WTC11 (cell line): Measurements from ENCODE around the gene ZCCHC4. TPM values are rescaled to one million over a fixed set of nuclear protein-coding genes. Genes with fewer than 3 reads are reported as not detected.

Source experiments
- ATAC-seq: fragments of 200-7000 bp; cut with Tn5 transposase; 2 replicates; pipeline ENCODE4 v1.10.0; 2021; ENCODE audit warnings: mild to moderate bottlenecking, moderate library complexity
- CTCF ChIA-PET: fragments of 300-600 bp; sonication (Branson Sonifier 250); formaldehyde crosslinking; loops from one replicate; lab custom pipeline; 2021; ENCODE audit warnings: antibody characterized with exemption; lab: Charles Lee
- POLR2A ChIA-PET: fragments of 350-600 bp; sonication (Branson Sonifier 250); formaldehyde crosslinking; loops from one replicate; lab custom pipeline; 2021; ENCODE audit warnings: antibody characterized with exemption; lab: Charles Lee
- DNase-seq: peaks from one replicate; pipeline ENCODE4 v3.0.0; 2021; ENCODE audit warnings: low spot score
- H3K27ac Mint-ChIP-seq: 2 replicates; pipeline ENCODE4 v1.8.0; 2021; ENCODE audit warnings: mixed read lengths
- H3K27me3 Mint-ChIP-seq: 2 replicates; pipeline ENCODE4 v1.8.0; 2021; ENCODE audit warnings: low read depth, mild to moderate bottlenecking, moderate library complexity, mixed read lengths
- H3K36me3 Mint-ChIP-seq: 2 replicates; pipeline ENCODE4 v1.8.0; 2021; ENCODE audit warnings: mixed read lengths
- H3K4me1 Mint-ChIP-seq: 2 replicates; pipeline ENCODE4 v1.8.0; 2022; ENCODE audit warnings: mixed read lengths
- H3K4me3 Mint-ChIP-seq: 2 replicates; pipeline ENCODE4 v1.8.0; 2021; ENCODE audit warnings: mild to moderate bottlenecking, moderate library complexity, mixed read lengths
- H3K9me3 Mint-ChIP-seq: 2 replicates; pipeline ENCODE4 v1.8.0; 2021; ENCODE audit warnings: mixed read lengths
- ATF1 ChIP-seq: sonication (generic); formaldehyde crosslinking; IDR thresholded peaks from 2 replicates; pipeline ENCODE4 v1.8.1; 2023; ENCODE audit warnings: mild to moderate bottlenecking, moderate library complexity, missing genetic modification reagents
- ESRRA ChIP-seq: sonication (generic); formaldehyde crosslinking; IDR thresholded peaks from 2 replicates; pipeline ENCODE4 v1.8.1; 2022; ENCODE audit warnings: mild to moderate bottlenecking, missing genetic modification reagents, borderline replicate concordance
- ETV6 ChIP-seq: sonication (generic); formaldehyde crosslinking; IDR thresholded peaks from 2 replicates; pipeline ENCODE4 v1.8.1; 2022; ENCODE audit warnings: mild to moderate bottlenecking, missing genetic modification reagents
- FOXP1 ChIP-seq: sonication (generic); formaldehyde crosslinking; IDR thresholded peaks from 2 replicates; pipeline ENCODE4 v1.8.0; 2022; ENCODE audit warnings: missing genetic modification reagents, mild to moderate bottlenecking, moderate library complexity, borderline replicate concordance
- JAZF1 ChIP-seq: fragments of 250-450 bp; sonication (Bioruptor Pico); IDR thresholded peaks from 2 replicates; pipeline ENCODE4 v1.9.0; 2021; ENCODE audit warnings: moderate library complexity, mild to moderate bottlenecking, inconsistent platforms
- KAT7 ChIP-seq: sonication (generic); formaldehyde crosslinking; IDR thresholded peaks from 2 replicates; pipeline ENCODE4 v1.8.1; 2023; ENCODE audit warnings: missing genetic modification reagents, mild to moderate bottlenecking, borderline replicate concordance
- NFYB ChIP-seq: sonication (generic); formaldehyde crosslinking; conservative IDR thresholded peaks from 2 replicates; pipeline ENCODE4 v1.8.0; 2022; ENCODE audit warnings: low read depth, missing genetic modification reagents
- SMAD3 ChIP-seq: sonication (generic); formaldehyde crosslinking; IDR thresholded peaks from 2 replicates; pipeline ENCODE4 v1.8.0; 2022; ENCODE audit warnings: missing genetic modification reagents, mild to moderate bottlenecking, borderline replicate concordance
- SOX15 ChIP-seq: fragments of 250-450 bp; sonication (Bioruptor Pico); IDR thresholded peaks from 2 replicates; pipeline ENCODE4 v1.9.0; 2021; ENCODE audit warnings: mild to moderate bottlenecking
- TCF7 ChIP-seq: sonication (generic); formaldehyde crosslinking; IDR thresholded peaks from 2 replicates; pipeline ENCODE4 v1.8.0; 2022; ENCODE audit warnings: mild to moderate bottlenecking, low read depth, missing genetic modification reagents, moderate library complexity
- TEAD1 ChIP-seq: sonication (generic); formaldehyde crosslinking; IDR thresholded peaks from 2 replicates; pipeline ENCODE4 v1.8.0; 2022; ENCODE audit warnings: mild to moderate bottlenecking, missing genetic modification reagents
- ZBTB21 ChIP-seq: sonication (generic); formaldehyde crosslinking; IDR thresholded peaks from 2 replicates; pipeline ENCODE4 v1.8.1; 2023; ENCODE audit warnings: mild to moderate bottlenecking, missing genetic modification reagents, borderline replicate concordance
- ZNF121 ChIP-seq: sonication (generic); formaldehyde crosslinking; IDR thresholded peaks from 2 replicates; pipeline ENCODE4 v1.8.0; 2023; ENCODE audit warnings: missing genetic modification reagents
- ZNF138 ChIP-seq: sonication (generic); formaldehyde crosslinking; conservative IDR thresholded peaks from 2 replicates; pipeline ENCODE4 v1.8.1; 2022; ENCODE audit warnings: mild to moderate bottlenecking, moderate library complexity, missing genetic modification reagents
- ZNF232 ChIP-seq: sonication (generic); formaldehyde crosslinking; IDR thresholded peaks from 2 replicates; pipeline ENCODE4 v1.8.0; 2022; ENCODE audit warnings: mild to moderate bottlenecking, missing genetic modification reagents
- ZNF317 ChIP-seq: sonication (generic); formaldehyde crosslinking; IDR thresholded peaks from 2 replicates; pipeline ENCODE4 v1.8.1; 2023; ENCODE audit warnings: low read depth, mild to moderate bottlenecking, moderate library complexity, missing genetic modification reagents, borderline replicate concordance
- ZNF396 ChIP-seq: fragments of 250-450 bp; sonication (Bioruptor Pico); IDR thresholded peaks from 2 replicates; pipeline ENCODE4 v1.8.0; 2021; ENCODE audit warnings: mild to moderate bottlenecking, moderate library complexity, borderline replicate concordance
- ZNF671 ChIP-seq: fragments of 250-450 bp; sonication (Bioruptor Pico); IDR thresholded peaks from 2 replicates; pipeline ENCODE4 v1.8.0; 2021; ENCODE audit warnings: mild to moderate bottlenecking
- total RNA-seq: library from RNA; stranded (reverse); gene quantifications from 3 replicates; pipeline ENCODE4 v1.2.3, GENCODE V29; 2021
- TF ChIP-seq, protein P1 (sequence below): sonication (generic); formaldehyde crosslinking; IDR thresholded peaks from 2 replicates; pipeline ENCODE4 v1.8.0; 2023; ENCODE audit warnings: missing genetic modification reagents
- TF ChIP-seq, protein P2 (sequence below): sonication (generic); formaldehyde crosslinking; IDR thresholded peaks from 2 replicates; pipeline ENCODE4 v1.8.1; 2022; ENCODE audit warnings: mild to moderate bottlenecking, missing genetic modification reagents, moderate library complexity, borderline replicate concordance
- TF ChIP-seq, protein P3 (sequence below): sonication (generic); formaldehyde crosslinking; IDR thresholded peaks from 2 replicates; pipeline ENCODE4 v1.8.1; 2023; ENCODE audit warnings: mild to moderate bottlenecking, missing genetic modification reagents, moderate library complexity
- TF ChIP-seq, protein P4 (sequence below): fragments of 250-450 bp; sonication (Bioruptor Pico); IDR thresholded peaks from 2 replicates; pipeline ENCODE4 v1.9.0; 2021; ENCODE audit warnings: mild to moderate bottlenecking
- TF ChIP-seq, protein P5 (sequence below): sonication (generic); formaldehyde crosslinking; IDR thresholded peaks from 2 replicates; pipeline ENCODE4 v1.8.0; 2022; ENCODE audit warnings: mild to moderate bottlenecking, missing genetic modification reagents
- TF ChIP-seq, protein P6 (sequence below): sonication (generic); formaldehyde crosslinking; conservative IDR thresholded peaks from 2 replicates; pipeline ENCODE4 v1.8.1; 2023; ENCODE audit warnings: mild to moderate bottlenecking, low read depth, missing genetic modification reagents, moderate library complexity
- TF ChIP-seq, protein P7 (sequence below): sonication (generic); formaldehyde crosslinking; conservative IDR thresholded peaks from 2 replicates; pipeline ENCODE4 v1.8.1; 2022; ENCODE audit warnings: mild to moderate bottlenecking, missing genetic modification reagents

Gene ZCCHC4
- total RNA-seq, 1 experiment from 2014 or later: 13.6 TPM

DNA sequence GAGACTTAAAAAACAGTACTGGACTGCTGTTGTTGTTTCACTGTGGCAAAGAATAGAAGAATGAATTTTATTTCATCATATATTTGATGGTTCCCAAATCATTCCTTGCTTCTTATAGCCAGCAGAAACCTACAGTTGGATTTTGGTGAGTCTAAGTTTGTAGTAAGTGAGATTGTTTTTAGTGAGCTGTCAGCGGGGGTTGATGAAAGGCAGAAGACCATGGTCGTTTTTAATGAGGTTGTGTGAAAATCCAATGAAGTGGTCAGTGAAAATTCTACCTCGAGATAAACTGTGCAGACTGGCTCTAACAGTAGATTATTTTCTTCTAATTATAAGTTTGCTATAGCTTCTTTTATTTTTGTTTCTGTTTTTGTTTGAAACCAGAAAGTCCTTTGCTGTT is 100.7 kb downstream of the ZCCHC4 start:
- ChIA-PET POLR2A (no interaction called here), CTCF (no interaction called here)
- no peak for TF ChIP-seq SOX15 (CRISPR knock-in tag)
- no peak for TF ChIP-seq ZNF121 (CRISPR knock-in tag)
- TF ChIP-seq, protein P1, sequence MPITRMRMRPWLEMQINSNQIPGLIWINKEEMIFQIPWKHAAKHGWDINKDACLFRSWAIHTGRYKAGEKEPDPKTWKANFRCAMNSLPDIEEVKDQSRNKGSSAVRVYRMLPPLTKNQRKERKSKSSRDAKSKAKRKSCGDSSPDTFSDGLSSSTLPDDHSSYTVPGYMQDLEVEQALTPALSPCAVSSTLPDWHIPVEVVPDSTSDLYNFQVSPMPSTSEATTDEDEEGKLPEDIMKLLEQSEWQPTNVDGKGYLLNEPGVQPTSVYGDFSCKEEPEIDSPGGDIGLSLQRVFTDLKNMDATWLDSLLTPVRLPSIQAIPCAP (CRISPR knock-in tag): no peak
- no peak for TF ChIP-seq ESRRA (CRISPR knock-in tag)
- TF ChIP-seq, protein P2, sequence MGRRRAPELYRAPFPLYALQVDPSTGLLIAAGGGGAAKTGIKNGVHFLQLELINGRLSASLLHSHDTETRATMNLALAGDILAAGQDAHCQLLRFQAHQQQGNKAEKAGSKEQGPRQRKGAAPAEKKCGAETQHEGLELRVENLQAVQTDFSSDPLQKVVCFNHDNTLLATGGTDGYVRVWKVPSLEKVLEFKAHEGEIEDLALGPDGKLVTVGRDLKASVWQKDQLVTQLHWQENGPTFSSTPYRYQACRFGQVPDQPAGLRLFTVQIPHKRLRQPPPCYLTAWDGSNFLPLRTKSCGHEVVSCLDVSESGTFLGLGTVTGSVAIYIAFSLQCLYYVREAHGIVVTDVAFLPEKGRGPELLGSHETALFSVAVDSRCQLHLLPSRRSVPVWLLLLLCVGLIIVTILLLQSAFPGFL: no peak
- no peak for TF ChIP-seq ATF1 (CRISPR knock-in tag)
- TF ChIP-seq, protein P3, sequence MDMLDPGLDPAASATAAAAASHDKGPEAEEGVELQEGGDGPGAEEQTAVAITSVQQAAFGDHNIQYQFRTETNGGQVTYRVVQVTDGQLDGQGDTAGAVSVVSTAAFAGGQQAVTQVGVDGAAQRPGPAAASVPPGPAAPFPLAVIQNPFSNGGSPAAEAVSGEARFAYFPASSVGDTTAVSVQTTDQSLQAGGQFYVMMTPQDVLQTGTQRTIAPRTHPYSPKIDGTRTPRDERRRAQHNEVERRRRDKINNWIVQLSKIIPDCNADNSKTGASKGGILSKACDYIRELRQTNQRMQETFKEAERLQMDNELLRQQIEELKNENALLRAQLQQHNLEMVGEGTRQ: no peak
- TF ChIP-seq TEAD1 (CRISPR knock-in tag): no peak
- no peak for TF ChIP-seq FOXP1 (CRISPR knock-in tag)
- no peak for TF ChIP-seq JAZF1
- TF ChIP-seq, protein P4, sequence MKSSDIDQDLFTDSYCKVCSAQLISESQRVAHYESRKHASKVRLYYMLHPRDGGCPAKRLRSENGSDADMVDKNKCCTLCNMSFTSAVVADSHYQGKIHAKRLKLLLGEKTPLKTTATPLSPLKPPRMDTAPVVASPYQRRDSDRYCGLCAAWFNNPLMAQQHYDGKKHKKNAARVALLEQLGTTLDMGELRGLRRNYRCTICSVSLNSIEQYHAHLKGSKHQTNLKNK (CRISPR knock-in tag): no peak
- TF ChIP-seq, protein P5, sequence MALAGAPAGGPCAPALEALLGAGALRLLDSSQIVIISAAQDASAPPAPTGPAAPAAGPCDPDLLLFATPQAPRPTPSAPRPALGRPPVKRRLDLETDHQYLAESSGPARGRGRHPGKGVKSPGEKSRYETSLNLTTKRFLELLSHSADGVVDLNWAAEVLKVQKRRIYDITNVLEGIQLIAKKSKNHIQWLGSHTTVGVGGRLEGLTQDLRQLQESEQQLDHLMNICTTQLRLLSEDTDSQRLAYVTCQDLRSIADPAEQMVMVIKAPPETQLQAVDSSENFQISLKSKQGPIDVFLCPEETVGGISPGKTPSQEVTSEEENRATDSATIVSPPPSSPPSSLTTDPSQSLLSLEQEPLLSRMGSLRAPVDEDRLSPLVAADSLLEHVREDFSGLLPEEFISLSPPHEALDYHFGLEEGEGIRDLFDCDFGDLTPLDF (CRISPR knock-in tag): no peak
- TF ChIP-seq SMAD3: no peak
- TF ChIP-seq, protein P6, sequence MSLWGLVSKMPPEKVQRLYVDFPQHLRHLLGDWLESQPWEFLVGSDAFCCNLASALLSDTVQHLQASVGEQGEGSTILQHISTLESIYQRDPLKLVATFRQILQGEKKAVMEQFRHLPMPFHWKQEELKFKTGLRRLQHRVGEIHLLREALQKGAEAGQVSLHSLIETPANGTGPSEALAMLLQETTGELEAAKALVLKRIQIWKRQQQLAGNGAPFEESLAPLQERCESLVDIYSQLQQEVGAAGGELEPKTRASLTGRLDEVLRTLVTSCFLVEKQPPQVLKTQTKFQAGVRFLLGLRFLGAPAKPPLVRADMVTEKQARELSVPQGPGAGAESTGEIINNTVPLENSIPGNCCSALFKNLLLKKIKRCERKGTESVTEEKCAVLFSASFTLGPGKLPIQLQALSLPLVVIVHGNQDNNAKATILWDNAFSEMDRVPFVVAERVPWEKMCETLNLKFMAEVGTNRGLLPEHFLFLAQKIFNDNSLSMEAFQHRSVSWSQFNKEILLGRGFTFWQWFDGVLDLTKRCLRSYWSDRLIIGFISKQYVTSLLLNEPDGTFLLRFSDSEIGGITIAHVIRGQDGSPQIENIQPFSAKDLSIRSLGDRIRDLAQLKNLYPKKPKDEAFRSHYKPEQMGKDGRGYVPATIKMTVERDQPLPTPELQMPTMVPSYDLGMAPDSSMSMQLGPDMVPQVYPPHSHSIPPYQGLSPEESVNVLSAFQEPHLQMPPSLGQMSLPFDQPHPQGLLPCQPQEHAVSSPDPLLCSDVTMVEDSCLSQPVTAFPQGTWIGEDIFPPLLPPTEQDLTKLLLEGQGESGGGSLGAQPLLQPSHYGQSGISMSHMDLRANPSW: no peak
- no peak for TF ChIP-seq NFYB (CRISPR knock-in tag)
- no peak for TF ChIP-seq TCF7 (CRISPR knock-in tag)
- no peak for TF ChIP-seq ZBTB21 (CRISPR knock-in tag)
- no peak for TF ChIP-seq ZNF396 (CRISPR knock-in tag)
- H3K27ac Mint-ChIP-seq: no peak overlapping the region
- ATAC-seq (no peak), DNase-seq (no peak)
- H3K9me3 Mint-ChIP-seq: no peaks in the 10 kb centered on the region
- peaks cover 68% of the 10 kb centered on the region for H3K36me3 Mint-ChIP-seq
- no peaks in the 10 kb centered on the region for H3K4me1 Mint-ChIP-seq
- H3K4me3 Mint-ChIP-seq: no peak overlapping the region
- H3K27me3 Mint-ChIP-seq: no peaks in the 10 kb centered on the region

DNA sequence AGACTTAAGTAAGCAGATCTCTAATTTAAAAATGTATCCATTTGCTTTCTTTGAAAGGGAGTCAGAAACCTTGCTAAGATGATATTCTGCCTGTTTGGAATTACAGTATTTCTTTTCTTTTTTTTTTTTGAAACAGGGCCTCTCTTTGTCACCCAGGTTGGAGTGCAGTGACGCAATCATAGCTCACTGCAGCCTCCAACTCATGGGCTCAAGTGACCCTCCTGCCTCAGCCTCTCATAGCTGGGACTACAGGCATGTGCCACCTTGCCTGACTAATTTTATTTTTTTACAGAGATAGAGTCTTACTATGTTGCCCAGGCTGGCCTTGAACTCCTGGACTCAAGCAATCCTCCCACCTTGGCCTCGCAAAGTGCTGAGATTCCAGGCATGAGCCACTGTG is 104.4 kb downstream of the ZCCHC4 start:
- DNase-seq (no peak), ATAC-seq (no peak)
- CTCF ChIA-PET: no interaction called here
- Mint-ChIP-seq H3K27me3 (no peaks in the 10 kb centered on the region), H3K9me3 (no peaks in the 10 kb centered on the region), H3K4me3 (no peak overlapping the region), H3K27ac (no peak overlapping the region), H3K36me3 (peaks cover 42% of the 10 kb centered on the region), H3K4me1 (no peaks in the 10 kb centered on the region)
- POLR2A ChIA-PET: no interaction called here
- TF ChIP-seq, protein P7, sequence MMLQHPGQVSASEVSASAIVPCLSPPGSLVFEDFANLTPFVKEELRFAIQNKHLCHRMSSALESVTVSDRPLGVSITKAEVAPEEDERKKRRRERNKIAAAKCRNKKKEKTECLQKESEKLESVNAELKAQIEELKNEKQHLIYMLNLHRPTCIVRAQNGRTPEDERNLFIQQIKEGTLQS (CRISPR knock-in tag): no peak
- TF ChIP-seq, protein P1 (CRISPR knock-in tag): no peak
- no peak for TF ChIP-seq ZNF317 (CRISPR knock-in tag)
- no peak for TF ChIP-seq FOXP1 (CRISPR knock-in tag)
- TF ChIP-seq ETV6: no peak
- TF ChIP-seq ZNF232 (CRISPR knock-in tag): no peak
- no peak for TF ChIP-seq KAT7 (CRISPR knock-in tag)
- TF ChIP-seq ZNF671: no peak
- TF ChIP-seq ZNF138: no peak
- TF ChIP-seq, protein P5 (CRISPR knock-in tag): no peak
